Kidney epithelial cell (primary cell): ENCODE measurements around the gene ZNF439. TPM values are rescaled to one million over a fixed set of nuclear protein-coding genes. Genes with fewer than 3 reads are reported as not detected.
"Not testable (repeated sequence)": the region's sequence is repeated elsewhere in the genome, so short reads cannot be mapped to it uniquely, and the experiment has no call there.

Experiments
- DNase-seq: peaks from one replicate; pipeline ENCODE4 v3.0.0-alpha.2; 2010; ENCODE audit warnings: low read depth
- H3K27me3 ChIP-seq: 2 replicates; pipeline ENCODE4 v1.6.0; 2011; ENCODE audit warnings: low read length; ENCODE audit not compliant: control insufficient read depth, insufficient read depth
- H3K36me3 ChIP-seq: 2 replicates; pipeline ENCODE4 v1.5.1; 2011; ENCODE audit warnings: low read length; ENCODE audit not compliant: control insufficient read depth, insufficient read depth
- H3K4me3 ChIP-seq: 2 replicates; pipeline ENCODE4 v1.5.1; 2011; ENCODE audit warnings: low read depth, mild to moderate bottlenecking, control low read depth, low read length
- CTCF ChIP-seq: IDR thresholded peaks from 2 replicates; pipeline ENCODE4 v1.5.1; 2011; ENCODE audit warnings: mild to moderate bottlenecking, moderate library complexity, low read length, control low read depth, inconsistent platforms; ENCODE audit not compliant: insufficient read depth, poor library complexity, severe bottlenecking
- total RNA-seq: library from RNA; depleted of rRNA; stranded (reverse); fragments of >200 nt; gene quantifications from 2 replicates; pipeline ENCODE4 v1.2.3, GENCODE V29; 2015

ZNF439 gene
- total RNA-seq, 1 donor from 2014 or later, result 5.3 TPM

DNA sequence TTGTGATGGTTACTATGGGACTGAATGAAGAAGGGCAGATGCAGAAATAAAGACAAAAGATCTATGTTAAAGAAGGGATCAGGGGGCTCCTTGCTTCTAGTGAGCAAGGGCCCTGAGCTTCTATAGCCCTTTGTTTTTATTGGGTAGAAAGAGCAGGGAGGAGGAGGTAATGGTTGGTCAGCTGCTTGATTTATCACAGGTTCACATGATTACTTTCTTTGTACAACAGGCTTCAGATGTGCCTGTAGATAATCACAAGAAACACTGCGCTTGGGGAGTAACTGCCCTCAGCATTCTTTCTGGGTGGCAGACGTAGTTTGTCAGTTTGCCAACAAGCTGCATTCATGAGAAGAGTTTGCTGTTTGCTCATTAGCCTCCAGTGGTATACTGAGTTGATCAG, 4.8 kb upstream of the ZNF439 start:
- DNase-seq, result no peak
- no peaks in the 10 kb centered on the region for H3K27me3 ChIP-seq
- H3K4me3 ChIP-seq, result no peak overlapping the region
- TF ChIP-seq CTCF, result no peak
- H3K36me3 ChIP-seq, result no peaks in the 10 kb centered on the region

DNA sequence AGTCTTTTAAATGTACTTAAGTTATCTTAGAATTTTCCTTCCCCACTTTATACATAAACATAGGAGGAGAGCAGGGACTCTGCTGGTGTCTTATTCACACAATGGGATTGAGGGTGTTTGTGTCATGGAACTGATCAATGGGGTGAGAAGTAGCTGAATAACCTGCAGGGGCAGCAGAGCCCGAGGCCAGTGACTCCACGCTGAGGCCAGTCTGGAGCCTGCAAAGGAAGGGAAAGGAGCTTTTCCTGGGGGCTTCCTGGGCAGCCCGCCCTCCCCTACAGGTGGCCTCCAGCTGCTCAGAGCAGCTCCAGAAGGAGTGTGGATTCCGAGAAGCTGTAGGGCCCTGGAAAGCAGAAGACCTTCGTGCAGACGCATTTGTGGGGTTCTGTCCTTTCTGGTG, 911 bp upstream of the ZNF439 start:
- not testable (repeated sequence) for H3K4me3 ChIP-seq, DNase-seq, H3K27me3 ChIP-seq, H3K36me3 ChIP-seq

- TF ChIP-seq CTCF, result no peak
- H3K4me3 ChIP-seq, result peak overlapping the region; percentile 47
- H3K36me3 ChIP-seq, result no peaks in the 10 kb centered on the region
- H3K27me3 ChIP-seq, result no peaks in the 10 kb centered on the region
- no peak for DNase-seq
These were observed 329 bp upstream of the ZNF439 start for GRCh38 chr19:11848200-11848593.

DNA sequence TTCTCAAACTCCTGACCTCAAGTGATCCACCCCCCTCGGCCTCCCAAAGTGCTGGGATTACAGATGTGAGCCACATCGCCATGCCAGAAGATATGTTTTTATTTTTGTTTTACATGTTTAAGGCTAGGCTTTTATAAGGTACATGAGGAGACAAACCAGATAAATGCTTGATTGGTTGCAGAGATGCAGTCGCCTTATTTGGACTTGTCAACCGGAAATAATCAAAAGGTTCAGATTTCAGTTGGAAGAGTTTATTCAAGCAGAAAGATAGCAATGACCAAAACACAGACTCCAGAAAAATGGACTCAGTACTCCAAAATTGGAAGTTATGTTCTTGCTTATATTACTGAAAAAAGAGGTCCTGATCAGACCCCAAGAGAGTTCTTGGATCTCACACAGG, 1.8 kb downstream of the ZNF439 start:
- DNase-seq, H3K4me3 ChIP-seq, H3K36me3 ChIP-seq, H3K27me3 ChIP-seq: not testable (repeated sequence)

- Histone ChIP-seq H3K4me3 (no peak overlapping the region), H3K36me3 (no peaks in the 10 kb centered on the region), H3K27me3 (no peaks in the 10 kb centered on the region)
- TF ChIP-seq CTCF, result no peak
- no peak for DNase-seq
These were observed 4.8 kb downstream of the ZNF439 start for GRCh38 chr19:11853358-11853757.

DNA sequence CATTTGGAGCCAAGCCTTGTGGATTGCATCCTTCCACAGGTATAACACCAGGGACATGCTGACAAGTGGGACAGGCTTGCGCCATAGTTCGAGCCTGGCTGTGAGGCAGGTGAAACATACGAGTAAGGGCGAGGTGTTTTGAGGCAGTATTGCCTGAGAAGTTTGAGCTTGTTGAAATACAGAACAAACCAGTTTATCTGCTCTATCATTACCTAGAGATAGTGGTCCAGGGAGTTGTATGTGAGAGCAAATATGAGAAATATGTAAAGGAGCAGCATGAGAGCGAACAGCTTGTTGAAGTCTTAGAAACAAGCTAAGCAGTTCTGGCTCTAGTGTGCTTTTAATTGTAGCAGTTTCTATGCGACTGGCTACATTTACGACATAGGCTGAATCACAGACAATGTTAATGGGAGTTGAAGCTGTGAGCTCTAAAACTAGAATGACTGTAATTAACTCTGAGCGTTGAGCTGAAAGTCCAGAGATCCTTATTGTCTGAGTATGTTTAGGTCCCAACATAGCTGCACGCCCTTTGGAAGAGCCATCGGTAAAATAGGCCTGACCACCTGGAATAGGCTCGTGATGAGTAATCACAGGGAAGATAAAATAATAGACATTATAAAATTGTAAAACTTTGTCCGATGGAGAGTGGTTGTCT, 8.2 kb downstream of the ZNF439 start:
- TF ChIP-seq CTCF, result no peak
- Histone ChIP-seq H3K4me3 (no peak overlapping the region), H3K27me3 (no peaks in the 10 kb centered on the region), H3K36me3 (no peaks in the 10 kb centered on the region)
- DNase-seq, result no peak

DNA sequence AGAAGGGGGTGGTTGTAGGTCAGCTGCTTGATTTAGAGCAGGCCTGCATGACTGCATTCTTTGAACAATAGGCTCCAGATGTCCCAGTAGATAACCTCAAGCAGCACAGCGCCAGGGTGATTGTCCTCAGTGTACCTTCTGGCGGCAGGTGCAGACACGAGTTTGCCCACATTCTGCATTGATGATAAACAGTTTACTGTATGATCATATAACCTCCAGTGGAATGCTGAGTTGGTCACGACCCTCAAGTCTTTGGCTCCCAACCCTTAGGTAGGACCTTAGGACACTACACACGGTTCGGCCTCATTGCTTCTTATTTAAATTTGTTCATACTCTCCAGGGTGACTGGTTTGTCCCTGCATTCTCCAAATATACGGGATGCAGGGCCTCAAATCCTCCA, 12.2 kb downstream of the ZNF439 start:
- no peak for TF ChIP-seq CTCF
- no peak for DNase-seq
- Histone ChIP-seq H3K27me3 (no peaks in the 10 kb centered on the region), H3K36me3 (no peaks in the 10 kb centered on the region), H3K4me3 (no peak overlapping the region)
